NCI-H510A (cell line): Measurements from ENCODE around the gene KRT86.
"Not testable (repeated sequence)": the region's sequence is repeated elsewhere in the genome, so short reads cannot be mapped to it uniquely, and the experiment has no call there.

Experiments
- DNase-seq: peaks from one replicate; lab custom pipeline; 2025; lab: John Stamatoyannopoulos, UW

Gene KRT86

DNA sequence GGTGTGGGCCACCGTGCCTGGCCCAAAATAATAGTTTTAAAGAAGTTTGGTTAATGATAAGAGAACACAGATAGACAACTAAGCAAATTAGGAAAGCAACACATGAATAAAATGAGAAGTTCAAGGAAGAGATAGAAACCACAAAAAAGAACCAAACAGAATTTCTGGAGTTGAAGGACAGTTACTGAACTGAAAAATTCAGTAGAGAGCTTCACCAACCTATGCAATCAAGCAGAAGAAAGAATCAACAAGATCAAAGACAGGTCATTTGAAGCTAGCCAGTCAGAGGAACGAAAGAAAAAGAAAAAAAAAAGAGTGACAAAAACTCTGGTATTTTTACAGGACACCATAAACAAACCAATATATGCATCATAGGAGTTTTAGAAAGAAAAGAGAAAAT is 62.2 kb downstream of the KRT86 start:
- DNase-seq = no peak

DNA sequence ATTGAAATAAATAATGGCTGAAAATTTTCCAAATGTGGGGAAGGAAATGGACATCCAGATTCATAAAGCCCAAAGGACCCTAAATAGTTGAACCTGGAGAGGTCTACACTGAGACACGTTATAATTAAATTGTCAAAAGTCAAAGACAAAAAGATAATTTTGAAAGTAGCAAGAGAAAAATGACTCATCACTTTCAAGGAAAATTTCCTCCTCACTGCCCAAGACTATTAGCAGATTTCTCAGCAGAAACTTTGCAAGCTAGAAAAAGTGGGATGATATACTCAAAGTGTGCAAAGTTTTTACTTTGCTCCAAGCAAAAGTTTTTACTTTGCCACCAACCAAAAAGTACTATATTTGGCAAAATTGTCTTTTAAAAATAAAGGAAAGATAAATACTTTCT is 62.6 kb downstream of the KRT86 start:
- DNase-seq = no peak

DNA sequence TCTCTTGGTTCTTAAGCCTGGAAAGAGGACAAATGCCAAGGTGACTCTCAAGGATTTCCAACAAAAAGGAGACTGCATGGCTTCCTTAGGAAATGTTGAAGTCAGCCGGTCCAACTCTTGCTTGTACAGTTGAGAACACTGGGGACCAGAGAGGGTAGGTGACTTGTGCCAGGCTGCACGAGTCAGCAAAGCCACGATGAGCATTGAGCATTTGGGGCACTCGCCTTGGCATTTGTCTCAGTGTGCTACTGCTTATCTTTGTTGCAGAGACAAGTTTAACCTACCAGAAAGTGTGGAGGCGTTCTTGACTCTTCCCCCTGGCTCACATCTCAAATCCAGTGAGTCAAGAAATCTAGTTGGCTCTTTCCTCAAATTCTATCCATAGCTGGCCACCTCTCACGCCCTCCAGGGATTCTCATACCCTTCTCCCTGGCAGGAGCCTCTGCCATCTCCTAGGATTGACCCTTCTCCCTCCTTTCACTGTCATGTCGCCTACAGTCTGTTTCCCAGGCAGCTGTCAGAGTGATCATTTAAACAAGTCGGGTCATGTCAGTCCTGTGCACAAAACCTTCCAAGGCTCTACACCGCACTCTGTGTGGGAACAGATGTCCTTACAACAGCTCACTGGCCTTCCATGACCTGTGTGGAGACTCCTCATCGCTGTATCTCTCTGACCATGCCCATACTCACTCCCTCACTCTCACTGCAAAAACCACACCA is 64.0 kb downstream of the KRT86 start:
- no peak for DNase-seq

DNA sequence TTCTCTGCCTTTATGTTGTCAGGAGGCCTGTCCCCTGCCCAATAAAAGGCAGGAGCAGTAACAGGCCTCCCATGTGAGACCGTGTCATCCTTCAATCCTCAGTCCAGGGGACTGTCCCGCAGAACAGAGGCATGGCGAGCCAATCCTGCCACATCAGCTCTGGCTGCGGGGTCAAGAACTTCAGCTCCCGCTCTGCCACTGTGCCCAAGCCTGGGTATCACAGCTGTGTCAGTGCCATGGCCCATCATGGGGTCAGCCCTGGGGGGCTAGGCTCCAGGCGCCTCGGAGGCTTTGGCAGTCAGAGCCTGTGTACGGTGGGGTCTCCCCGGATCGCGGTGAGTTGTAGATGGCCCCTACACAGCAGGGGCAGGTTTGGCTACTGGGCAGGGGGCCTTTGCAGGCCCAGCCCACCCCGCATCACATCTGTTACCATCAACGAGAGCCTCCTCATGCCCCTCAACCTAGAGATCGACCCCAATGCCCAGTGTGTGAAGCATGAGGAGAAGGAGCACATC is 66.7 kb downstream of the KRT86 start:
- DNase-seq = no peak

DNA sequence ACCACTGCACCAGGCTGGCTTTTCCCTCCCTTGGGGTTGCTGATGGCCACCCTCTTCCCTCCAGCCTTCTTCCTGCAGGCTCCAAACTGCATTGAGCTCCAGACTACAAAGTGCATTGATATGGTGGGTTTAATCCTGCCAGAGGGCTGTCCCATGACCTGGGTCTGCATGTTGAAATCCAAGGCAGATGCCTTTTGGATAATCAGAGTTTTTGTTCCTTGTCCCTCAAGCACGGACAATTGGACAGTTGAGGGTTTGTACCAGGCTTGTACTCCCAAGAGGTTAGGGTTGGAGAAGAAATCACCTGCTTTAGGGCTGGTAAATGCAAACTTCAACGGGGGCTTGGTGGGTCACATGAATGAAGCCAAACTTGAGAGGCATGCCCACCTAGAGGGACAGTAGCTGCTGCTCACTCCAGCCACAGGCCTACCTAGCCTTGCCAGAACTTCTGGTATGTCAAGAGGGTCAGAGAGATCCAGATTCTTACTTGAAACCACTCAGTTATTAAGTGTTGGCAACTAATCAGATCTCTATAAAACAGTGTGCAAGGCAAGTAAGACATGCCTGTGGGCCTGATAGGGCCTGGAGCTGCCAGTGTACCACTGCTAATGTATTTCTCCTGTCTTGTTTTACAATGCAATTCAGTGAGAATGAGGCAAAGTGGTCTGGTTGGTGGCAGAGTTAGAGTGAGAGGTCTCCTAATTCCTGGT is 68.5 kb downstream of the KRT86 start:
- no peak for DNase-seq

DNA sequence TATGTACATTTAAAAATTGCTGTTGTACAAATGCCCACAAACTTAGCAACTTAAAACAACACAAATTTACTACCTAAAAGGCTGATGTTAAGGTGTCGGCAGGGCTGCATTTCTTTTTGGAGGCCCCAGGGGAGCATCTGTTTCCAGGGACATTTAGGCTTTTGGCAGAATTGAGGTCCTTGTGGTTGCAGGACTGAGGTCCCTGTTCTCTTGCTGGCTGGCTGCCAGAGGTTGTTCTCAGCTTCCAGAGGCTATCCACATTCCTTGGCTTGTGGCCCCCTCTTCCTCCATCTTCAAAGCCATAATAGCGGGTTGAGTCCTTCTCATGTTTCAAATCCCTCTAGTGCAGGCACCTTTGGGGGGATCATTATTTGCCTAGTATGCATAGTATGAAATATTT is 69.1 kb downstream of the KRT86 start:
- no peak for DNase-seq

DNA sequence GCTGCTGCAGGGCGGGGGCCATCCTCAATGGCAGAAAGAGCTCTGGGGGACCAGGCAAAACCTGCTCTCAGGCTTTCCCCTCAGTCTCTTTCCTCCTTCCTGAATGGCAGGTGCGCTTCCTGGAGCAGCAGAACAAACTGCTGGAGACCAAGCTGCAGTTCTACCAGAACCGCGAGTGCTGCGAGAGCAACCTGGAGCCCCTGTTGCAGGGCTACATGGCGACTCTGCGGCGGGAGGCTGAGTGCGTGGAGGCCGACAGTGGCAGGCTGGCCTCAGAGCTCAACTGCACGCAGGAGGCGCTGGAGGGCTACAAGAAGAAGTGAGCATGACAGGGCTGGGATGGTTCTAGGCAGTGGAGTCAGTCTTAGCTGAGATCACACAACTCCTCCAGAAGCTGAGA is 69.7 kb downstream of the KRT86 start:
- DNase-seq = no peak

DNA sequence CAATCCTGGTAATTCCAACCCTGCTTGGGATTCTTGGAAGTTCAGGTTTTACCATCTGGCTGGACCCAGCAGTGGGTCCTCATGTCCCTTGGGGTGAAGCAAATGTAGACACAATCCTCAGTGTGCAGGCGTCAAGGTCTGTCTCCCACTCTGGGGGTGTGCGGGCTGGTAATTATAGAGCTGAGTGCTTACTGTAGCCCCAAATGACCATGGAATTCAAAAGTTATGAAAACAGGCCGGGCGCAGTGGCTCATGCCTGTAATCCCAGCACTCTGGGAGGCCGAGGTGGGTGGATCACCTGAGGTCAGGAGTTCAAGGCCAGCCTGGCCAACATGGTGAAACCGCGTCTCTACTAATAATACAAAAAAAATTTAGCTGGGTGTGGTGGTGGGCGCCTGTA is 70.6 kb downstream of the KRT86 start:
- not testable (repeated sequence) for DNase-seq

DNA sequence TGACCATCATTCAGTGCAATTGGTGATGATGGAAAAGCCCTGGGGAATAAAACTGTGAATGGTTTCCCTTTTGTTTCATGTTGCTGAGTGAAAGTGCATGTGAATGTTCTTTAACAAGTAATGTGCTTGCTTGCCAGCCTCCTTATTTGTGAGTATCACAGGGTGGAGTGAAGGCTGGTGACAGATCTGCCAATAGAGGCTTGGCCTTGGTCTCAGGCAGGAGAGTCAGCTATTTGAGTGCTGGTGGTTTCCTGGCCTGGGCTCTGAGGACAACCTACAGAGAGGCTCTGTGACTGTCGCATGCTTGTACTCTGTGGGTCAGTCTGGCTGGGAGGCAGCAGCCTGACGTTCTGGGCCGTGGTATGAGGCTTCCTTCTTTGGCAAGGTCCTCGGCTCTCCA is 72.1 kb downstream of the KRT86 start:
- DNase-seq = no peak

DNA sequence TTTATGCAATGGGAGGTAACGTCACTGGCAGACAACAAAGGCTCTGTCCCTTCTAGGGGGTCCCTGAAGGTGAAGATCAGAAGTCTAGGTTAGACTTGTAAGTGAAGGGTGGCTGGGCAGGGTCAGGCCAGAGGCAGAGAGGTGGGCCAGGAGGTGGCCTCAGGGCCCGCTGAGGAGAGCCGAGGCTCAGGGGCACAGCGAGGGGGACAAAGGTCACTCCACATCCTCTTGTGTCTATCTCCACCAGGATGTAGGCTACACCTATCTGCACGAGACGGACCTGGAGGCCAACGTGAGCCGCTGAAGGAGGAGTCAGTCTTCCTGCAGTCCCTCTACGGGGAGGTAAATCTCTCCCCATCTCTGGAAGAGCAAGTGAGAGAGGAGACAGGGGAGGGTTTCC is 72.6 kb downstream of the KRT86 start:
- DNase-seq = no peak

DNA sequence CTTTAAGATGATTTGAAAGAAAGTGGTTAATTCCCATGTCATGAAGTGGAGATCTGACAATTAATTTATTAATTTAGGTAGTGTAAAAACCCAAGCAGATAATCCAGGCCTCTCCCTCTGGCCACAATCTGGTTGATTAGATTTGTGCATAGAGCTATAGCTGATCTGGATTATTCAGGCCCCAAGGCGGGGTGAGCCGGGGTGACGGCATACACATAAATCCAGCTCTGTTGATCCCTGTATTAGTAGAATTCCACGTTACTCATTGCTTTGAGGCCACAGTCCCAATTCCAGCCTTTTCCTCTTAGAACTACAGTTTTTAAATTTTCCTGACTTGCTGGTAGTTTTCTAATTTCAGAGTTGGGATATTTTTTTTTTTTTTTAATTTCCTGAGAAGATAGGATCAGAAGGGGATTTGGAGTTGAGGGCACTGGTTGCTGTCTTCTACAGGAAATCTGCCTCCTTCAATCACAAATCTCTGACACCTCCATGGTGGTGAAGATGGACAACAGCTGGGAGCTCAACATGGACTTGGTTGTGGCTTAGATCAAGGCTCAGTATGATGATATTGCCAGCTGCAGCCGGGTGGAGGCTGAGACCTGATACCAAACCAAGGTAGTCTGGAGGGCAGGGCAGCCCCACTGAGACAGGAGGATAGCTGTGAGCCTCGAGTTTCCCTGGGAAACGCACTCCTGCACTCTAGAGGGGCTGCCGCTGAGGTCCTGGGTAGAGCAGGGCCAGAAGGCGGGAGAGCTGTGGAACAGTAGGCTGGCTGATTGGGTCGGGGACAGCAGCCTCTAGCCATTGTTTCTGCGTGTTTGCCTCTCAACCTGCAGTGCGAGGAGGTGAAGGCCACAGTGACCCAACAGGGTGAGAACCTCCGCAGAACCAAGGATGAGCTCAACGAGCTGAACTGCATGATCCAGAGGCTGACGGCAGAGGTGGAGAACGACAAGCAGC is 73.4 kb downstream of the KRT86 start:
- DNase-seq = no peak

DNA sequence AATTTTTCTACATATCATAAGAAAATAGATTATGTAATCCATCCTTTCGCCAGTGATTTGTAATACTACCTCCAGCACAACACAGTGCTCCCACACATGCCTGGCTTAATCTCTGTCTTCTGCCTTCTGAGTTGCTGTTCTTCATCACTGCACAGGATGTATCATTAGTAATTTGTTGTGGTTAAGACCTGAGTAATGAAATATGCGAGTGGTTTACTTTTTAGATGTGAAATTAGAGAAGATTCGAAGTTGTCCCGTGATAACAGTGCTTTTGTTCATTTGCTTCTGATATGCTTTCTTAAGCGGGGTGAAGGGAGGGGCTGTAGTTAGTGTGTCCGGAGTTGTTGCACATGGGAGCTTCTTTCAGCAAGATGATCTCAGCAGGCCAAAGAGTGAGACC is 74.8 kb downstream of the KRT86 start:
- DNase-seq = no peak

DNA sequence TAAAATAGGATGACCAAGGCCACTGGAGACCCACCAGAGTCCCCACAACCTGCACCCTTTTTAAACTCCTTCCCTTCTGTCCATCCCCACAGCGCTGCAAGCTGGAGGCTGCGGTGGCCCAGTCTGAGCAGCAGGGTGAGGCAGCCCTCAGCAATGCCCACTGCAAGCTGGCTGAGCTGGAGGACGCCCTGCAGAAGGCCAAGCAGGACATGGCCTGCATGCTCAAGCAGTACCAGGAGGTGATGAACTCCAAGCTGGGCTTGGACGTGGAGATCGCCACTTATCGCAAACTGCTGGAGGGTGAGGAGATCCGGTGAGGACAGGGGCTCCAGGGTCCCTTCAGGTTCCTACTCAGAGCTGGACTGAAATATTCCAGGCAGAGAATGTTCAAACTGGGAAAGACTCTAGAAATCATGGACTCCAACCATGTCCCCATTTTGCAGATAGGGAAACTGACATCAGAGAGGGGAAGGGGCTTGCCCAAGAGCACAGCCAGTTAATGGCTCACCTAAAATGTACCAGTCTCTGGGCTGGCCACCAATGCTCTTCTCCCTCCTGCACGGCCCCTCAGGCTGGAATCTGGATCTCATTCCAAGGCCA is 75.7 kb downstream of the KRT86 start:
- no peak for DNase-seq

DNA sequence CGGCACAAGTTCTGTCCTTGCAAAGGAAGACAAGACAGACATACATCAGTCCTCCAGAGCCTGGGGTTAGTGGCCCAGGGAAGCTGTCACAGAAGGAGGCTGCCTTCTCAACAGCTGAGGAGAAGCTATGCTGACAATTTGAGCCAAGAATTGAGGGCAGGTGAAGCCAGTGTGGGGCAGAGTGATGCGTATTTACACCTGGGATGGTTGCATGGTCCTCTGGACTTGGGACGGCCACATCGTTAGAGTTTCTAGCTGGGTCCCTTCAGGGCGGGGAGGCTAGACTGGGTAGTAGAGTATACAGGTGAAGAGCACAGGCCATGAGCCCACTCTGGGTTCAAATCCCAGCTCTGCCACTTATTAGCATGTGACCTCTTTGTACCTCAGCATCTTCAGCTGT is 76.3 kb downstream of the KRT86 start:
- no peak for DNase-seq

DNA sequence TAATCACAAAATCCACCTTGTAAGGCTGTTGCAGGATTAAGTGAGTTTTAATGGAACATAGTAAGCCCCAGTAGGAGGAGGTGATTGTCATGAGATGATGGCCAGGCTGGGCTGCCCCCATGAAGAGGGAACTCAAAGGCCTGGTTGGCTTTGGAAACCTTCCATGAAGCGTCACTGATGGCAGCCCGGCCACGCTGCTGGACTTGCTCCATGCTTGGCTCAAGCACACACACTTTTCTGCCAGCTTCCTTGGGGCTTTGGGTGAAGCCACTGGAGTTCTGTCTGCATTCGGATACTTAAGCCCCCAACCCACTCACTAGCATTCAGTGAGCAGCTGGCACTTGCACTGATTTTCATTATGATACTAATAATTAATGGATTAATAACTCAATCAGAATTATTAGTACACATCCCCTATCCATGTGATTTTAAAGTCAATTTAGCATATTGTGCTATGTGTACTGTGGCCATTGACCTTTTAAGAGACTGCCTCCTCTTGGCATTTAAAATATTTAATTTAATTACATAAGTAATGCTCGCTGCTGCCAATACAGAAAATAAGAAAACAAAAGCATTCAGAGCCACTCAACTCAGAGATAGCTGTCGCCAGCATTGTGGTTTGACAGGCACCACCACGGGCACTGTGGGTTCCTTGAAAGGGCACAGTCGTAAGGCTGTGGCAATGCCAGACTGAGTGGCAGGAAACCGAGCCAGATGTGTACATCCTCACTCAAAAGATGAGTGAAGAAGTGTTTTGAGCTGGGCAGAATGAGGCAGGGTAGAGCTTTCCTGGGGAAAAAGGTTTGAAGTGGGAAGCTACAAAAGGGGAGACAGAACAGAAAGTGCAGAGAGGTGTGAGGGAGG is 77.0 kb downstream of the KRT86 start:
- DNase-seq = no peak

DNA sequence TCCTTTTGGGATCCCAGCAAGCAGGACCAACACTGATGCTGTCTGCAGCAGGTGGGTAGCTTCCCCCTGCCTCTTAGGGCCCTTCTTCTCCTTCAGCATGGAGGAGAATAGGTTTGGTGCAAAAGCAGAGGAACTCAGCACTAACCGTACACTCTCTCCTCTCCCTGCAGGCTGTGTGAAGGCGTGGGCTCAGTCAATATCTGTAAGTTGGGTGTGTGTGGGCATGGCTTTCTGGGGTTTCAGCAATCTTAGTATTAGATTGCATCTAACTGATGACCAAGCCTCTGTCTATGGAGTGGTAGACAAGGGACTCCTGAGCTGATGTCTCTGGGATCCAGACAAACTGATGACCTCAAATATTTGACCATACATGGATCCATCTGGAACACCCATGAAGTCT is 78.5 kb downstream of the KRT86 start:
- no peak for DNase-seq

DNA sequence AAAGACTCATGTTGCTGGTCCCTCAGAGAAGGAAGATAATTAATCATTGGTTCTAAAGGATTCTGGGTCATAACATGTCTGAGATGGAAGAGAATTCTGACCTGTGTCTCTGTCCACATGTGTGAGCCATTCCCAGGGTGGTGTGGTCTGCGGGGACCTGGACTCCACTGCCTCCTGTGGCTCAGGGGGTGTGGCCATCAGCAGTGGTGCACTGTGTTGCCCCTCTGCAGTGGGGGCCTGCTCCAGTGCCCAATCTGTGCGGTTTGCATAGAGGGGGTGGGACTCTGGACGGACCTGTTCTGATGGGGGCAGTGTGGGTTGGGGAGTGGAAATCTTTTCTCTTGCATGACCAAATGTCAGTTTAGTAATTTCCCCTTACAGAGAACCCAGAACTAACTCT is 79.3 kb downstream of the KRT86 start:
- no peak for DNase-seq

DNA sequence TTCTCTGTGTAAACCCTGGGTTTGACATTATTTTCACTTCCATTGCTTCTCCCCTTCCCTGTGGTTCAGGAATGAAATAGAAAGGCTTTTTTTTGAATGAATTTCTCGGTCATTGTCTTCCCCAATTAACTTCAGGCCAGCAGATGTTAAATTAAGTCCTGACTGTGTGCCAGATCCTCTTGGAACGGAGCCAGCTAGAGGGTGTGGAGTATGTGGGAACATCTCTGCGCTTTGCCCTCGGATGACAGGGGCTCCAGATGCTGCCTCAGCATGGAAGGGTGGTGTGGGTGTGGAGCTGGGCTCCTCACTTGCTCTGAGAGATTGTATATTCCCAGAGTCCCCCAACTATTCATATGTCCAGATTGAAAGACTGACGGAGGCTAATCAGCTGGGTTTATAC is 79.8 kb downstream of the KRT86 start:
- no peak for DNase-seq

DNA sequence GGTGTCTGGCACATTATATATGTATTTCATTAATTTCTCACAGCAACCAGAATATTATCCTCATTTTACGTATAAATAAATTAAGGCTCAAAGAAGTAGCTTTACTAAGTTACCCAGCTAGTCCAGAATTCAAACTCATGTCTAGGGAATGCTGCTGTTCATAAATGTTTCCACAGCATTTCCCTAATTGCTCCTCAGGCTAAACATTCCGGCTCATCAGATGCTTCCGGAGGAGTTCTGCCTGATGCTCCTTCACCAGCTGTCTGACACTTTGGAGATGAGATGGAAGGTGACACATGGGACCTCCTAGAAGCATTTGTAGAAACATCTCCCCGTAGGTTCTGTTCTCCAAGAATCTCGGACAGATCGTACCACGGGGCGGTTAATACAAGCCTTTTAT is 80.7 kb downstream of the KRT86 start:
- no peak for DNase-seq

DNA sequence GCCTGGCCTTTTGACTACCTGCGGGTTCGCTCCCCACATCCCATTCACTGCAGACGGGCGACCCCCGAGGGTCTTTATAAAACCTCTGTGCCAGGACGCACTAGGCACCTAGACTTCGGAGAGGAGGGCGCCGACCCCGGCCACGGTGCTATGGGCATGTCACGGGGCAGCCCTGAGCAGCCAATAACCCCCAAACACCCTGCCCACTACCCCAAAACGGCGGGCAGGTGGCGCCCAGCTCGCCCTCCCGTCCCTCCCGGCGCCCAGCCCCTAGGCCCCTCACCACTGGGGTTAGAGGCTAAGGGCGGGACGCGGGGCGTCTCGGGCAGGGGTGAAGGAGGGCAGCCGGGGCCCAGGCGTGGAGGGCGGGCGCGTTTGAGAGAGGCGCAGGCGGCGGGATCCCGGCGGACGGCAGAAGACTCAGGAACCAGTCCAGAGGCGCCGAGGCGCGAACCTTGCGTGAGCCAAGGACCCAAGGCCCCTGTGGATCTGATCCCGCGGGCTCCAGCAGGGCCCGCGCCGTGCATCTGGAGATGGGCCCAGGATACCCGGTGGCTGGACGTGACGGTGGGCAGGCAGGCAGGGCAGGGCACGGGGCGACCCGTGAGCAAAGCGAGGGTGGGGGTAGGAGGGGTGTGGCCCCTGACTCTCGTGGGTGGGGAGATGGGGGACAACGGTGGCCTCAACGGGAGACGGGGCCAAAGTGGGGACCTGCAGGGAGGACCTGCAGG is 81.8 kb downstream of the KRT86 start:
- no peak for DNase-seq
